GM18505 (cell line): ENCODE data around the gene C16orf90.
"Not testable (repeated sequence)": the region's sequence is repeated elsewhere in the genome, so short reads cannot be mapped to it uniquely, and the experiment has no call there.

Experiments used
- ATAC-seq: cut with Tn5 transposase; IDR thresholded peaks from one replicate; pipeline ENCODE4 v1.9.1; 2021; ENCODE audit not compliant: unreplicated experiment
- POLR2A ChIP-seq: IDR thresholded peaks from 4 replicates; pipeline ENCODE4 v1.6.1; 2011; ENCODE audit warnings: borderline replicate concordance; ENCODE audit not compliant: insufficient read depth, insufficient read length; ENCODE audit errors: extremely low read depth

C16orf90 gene

DNA sequence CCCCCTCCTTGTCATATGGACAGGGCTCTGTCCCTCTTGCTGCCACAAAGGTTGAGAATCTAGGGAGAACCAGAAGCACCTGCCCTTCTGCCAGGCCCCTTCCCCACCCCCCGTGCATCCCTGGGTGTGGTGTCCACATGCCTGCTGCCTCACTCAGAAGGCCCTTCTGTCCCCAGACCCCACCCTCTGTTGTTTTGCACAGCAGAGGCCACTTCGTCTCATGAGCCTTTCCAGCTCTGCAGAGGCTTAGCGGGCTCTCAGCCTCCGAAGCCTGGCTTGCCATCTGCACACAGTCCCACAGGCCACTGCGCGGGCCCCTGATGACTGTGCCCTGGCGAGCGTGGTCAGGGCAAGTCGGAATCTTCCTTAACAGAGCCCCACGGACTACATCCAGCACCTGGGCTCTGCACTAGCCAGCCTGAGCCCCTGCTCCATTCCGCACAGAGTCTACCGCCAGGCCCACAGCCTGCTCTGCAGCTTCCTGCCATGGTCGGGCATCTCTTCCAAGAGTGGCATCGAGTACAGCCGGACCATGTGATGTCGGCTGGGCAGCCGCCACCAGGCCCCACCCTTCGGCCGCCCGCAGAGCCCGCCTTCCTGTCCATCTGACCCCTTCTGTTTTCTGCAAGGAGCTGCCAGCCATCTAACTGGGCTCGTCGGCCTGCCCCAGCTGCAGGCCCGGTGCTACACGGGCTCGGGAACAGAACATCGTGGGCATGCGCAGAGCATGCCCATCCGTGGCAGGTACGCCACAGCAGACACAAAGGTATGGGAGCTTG is 10.8 kb downstream of the C16orf90 start:
- no peak for TF ChIP-seq POLR2A
- no peak for ATAC-seq

DNA sequence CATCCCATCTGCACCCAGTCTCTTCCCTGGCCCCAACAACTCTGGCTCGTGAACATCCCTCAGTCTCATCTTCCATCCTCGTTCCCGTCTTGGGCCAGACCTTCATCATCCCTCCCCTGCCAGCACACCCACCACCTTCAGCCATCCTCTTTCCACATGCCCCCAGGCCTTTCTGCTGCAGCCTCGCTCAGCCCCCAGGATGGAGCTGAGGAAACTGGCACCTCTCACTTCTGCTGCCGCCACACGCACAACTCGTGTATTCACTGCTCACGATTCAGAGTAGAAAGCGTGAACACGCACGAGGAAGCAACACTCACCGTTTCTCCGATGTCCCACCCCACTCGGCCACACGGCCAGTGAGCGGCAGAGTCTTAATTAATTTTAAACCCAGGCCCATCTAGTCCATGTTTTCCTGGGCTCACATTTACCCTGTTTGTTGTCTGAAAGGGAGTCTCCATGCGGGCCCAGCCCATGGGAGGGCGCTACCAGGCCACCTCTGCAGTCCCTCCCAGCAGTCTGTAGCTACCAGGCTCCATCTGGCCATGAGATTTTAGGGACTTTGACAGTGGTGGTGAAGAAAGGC is 12.5 kb downstream of the C16orf90 start:
- TF ChIP-seq POLR2A: no peak
- ATAC-seq: no peak

DNA sequence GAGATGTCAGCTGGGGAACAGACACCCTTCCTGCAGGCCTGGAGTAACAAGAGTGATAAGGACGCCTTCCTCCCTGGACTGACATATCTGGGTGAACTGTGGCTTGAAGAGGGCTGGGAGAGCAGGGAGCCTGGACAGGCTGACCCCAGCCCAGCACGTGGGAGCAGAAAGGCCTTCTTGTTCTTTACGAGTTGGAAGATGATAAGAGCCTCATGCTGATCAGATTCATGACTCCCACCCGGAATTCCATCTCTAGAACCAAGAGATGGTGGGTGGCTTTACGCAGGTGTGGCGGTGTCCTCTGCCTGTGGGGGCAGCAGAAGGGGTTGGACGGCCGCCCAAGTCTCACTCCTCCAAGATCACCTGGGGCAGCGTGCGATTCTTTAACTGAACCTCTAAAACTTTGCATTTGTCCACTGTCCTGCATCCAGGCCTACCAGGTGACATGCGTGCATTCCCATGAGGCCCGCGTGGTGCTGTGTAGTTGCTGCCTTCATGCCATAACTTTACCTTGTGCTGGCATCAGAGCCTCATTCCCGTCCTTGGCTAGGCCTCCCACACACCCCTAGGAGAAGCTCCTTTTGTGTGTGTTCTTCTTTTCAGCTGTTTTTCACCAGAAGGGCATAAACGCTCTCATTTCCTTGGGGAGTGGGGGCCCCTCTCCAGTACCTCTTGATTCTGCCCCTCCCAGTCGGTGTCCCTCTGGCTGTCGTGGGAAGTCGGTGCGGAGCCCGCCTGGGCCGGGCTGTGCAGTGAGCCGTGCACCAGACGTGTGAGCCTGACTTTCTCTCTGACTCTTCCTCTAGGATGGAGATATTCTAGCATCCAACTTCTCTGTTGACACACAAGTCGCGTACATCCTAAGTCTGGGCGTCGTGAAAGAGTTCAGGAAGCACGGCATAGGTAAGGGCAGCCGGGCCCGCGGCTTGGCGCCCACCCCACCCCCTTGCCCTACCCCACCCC is 13.3 kb downstream of the C16orf90 start:
- no peak for ATAC-seq
- TF ChIP-seq POLR2A: no peak

DNA sequence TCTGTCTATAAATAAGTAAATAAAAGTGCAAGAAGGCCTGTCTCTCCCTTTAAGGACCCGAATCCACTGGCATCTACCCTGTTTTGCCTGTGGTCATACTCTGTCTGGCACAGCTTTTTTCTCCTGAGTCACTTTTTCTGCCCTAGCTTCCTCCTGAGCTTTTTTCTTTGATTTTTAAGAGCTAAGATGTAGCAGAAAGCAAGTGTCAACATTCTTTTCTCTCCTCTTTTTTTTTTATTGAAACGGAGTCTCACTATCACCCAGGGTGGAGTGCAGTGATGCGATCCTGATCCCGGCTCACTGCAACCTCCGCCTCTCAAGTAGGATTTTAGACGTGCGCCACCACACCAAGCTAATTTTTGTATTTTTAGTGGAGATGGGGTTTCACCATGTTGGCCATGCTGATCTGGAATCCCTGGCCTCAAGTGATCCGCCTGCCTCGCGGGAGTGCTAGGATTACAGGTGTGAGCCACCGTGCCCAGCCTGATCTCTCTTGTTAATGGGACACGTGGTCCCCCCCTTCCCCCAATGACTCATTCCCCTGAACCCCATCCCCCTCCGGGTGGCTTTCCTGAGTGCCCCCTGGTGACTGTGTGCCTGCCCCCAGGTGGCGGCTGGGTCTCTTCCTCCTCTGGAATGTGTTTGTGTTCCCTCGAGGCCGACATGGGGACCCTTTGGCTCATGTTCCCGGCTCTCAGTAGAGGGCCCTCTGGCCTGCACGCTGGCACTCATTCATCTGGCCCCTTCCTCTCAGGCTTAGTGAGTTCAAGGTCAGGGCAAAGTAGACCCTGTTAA is 14.2 kb downstream of the C16orf90 start:
- ATAC-seq: no peak
- TF ChIP-seq POLR2A: no peak

DNA sequence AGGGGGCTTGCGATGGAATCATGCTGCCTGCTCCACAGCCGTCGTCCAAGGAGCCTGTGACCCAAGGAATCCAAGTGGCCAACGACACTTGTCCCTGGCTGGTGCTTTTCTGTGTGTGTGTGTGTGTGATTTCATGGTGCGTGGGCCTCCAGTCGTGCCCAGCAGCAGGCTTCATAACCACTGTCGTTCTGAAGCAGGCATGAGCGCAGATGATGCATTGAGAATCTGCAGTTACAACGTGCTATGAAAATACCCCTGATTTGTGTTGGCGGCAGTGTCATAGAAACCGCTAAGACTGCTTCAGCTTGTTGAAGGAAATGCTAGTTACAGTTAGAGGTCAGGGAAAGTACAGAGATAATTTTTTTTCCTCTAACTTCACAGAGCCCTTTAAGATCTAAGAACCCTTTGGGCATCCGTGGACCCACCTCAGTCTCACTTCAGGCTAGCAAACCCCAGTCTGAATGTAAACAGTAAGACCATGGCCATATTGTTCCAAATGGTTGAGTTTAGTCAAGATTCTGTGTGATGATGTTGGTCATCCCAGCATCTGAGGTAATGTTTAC is 15.6 kb downstream of the C16orf90 start:
- TF ChIP-seq POLR2A: no peak
- ATAC-seq: no peak

DNA sequence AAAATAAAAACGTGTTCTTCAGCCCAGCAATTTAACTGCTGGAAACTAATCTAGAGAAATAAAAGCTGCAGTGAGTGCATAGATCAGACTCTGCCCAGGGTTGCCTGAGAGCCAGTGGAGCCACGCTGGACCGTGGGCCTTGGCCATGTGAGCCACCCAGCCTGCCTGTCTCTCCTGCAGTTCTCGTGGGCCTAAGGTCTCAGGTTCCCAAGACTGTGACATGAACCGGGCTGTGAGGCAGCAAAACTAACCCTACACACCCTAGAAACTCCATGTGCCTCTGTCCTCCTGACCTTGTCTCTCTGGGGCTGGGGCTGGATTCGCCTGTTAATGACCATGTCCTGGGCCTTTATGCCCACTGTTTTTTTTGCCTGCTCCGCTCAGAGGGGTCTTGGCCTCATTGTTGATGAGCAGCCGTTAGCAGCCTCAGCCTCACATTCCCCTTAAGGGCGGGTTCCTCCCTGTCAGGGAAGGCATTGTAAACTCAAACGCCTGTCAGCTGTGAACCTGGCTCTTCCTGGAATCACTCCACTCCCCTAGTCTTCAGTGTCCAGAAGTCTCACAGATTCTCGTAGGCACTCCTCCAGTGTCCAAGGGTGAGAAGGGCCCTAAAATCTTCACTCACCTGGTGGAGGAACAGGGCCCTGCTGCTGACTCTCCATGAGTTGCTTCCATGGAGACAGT is 16.9 kb downstream of the C16orf90 start:
- no peak for TF ChIP-seq POLR2A
- no peak for ATAC-seq

DNA sequence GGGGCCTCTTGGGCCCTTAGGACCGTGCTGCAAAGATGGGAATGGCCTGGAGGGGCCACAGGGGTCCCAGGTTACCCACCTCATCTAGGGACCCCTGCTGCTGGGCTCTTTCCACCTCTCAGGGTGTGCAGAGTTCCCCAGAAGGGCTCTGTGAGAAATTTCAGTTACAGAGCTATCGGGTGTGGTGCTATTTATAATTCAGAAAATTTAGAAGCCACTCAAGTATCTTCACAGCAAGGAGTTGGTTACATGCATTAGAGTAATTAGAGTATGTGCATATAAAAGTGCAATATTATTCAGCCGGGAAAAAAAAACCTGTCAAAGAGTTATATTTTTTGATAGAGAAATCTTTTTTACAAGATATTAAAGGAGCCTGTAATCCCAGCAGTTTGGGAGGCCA is 18.9 kb downstream of the C16orf90 start:
- ATAC-seq: no peak
- no peak for TF ChIP-seq POLR2A

DNA sequence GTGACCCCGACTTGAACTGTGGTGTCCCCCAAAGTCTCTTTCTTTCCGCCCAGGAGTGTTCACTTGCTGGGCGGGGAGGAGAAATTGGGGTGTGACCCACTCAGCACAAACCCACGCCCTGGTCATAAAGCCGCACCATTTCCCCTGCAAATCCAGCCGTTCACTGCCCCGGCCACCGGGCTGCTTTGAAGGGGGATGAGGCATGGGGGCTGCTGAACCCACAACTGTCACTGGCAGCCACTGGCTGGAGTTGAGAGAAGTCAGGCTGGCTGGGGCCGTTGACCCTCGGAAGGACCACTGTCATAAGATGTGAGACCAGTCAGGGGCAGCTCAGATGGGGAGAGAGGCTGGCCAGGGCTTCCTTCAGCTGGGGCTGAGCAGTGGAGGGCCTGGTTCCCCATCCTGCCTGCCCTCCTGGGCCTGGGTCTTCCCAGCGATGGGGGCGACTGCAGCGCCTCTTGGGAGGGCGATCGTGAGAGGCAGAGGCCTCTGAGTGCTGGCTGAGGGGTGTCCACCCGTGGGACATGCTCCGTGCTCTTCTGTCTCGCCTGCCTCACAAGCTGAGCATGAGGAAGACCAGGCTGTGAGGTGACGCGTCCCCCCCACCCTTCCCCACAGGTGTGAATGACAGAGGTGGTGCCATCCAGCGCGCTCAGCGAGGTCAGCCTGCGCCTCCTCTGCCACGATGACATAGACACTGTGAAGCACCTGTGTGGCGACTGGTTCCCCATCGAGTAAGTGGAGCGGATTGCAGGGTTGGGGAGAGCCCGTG is 19.5 kb downstream of the C16orf90 start:
- no peak for ATAC-seq

DNA sequence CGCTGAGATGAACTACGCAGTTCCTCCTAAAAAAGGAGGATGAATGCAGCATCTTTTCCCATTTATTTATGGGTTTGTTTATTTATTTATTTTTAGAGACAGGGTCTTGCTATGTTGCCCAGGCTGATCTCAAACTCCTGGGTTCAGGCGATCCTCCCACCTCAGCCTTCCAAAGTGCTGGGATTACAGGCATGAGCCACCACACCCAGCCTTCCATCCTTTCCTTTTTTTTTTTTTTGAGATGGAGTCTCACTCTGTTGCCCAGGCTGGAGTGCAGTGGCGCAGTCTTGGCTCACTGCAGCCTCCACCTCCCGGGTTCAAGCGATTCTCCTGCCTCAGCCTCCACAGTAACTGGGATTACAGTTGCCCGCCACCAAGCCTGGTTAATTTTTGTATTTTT is 20.4 kb downstream of the C16orf90 start:
- ATAC-seq: not testable (repeated sequence)

More for the DNA sequence above, 19.5 kb downstream of the C16orf90 start:
- TF ChIP-seq POLR2A: no peak

DNA sequence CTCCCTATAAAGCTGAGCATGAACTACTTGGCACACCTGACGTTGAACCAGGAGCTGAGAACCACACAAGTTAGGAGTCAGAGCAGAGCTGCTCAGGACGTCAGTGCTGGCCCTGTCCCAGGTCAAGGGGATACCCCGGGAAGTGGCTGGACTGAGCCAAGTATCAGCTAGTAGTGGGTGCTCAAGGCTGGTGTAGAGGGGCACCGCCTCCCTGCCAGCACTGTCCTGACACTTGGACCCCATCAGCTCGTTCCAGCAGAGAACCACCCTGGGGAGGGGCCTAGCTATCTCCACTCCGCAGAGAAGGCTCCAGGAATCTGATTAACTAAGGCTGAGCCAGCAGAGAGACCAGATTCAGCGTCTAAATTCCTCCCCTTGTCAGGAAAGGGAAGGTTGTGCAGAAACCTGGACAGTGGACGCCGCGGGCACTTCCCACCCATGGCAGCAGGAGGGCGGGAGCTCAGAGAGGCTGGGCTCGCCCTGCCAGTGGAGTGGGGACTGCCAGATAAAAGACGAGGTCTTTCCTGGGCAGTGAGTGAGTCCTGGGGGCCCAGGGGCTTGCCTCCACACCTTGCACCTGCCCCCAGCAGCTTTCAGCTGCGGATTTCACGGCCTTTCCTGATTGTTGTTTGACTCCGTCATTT is 21.0 kb downstream of the C16orf90 start:
- TF ChIP-seq POLR2A: no peak
- no peak for ATAC-seq

DNA sequence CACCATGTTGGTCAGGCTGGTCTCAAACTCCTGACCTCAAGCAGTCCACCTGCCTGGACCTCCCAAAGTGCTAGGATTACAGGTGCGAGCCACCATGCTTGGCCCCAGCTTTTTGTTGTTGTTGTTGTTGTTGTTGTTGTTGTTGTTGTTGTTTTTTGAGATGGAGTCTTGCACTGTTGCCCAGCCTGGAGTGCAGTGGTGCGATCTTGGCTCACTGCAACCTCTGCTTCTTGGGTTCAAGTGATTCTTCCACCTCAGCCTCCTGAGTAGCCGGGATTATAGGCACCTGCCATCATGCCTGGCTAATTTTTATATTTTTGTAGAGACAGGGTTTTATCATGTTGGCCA is 21.7 kb downstream of the C16orf90 start:
- not testable (repeated sequence) for ATAC-seq

DNA sequence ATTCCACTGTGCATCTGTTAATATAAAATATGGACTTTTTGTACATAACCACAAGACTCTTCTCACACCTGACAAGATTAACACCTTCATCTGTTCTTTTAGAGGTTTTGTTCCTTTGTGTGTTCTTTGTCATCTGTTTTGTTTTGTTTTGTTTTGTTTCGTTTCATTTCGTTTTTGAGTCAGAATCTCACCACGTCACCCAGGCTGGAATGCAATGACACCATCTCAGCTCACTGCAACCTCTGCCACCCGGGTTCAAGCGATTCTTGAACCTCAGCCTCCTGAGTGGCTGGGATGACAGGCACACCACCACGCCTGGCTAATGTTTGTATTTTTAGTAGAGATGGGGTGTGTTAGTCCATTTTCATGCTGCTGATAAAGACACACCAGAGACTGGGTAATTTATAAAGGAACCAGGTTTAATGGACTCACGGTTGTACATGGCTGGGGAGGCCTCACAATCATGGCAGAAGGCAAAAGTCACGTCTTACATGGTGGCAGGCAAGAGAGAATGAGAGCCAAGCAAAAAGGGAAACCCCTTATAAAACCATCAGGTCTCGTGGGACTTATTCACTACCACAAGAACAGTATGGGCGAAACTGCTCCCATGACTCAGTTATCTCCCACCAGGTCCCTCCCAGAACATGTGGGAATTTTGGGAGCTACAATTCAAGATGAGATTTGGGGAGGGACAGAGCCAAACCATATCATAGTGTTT is 22.3 kb downstream of the C16orf90 start:
- TF ChIP-seq POLR2A: no peak

More for the DNA sequence above, 22.3 kb downstream of the C16orf90 start:
- no peak for ATAC-seq
